GF-D8 (cell line): ENCODE results near the gene PODNL1.
"Not testable (repeated sequence)": the region's sequence is repeated elsewhere in the genome, so short reads cannot be mapped to it uniquely, and the experiment has no call there.

ENCODE experiments used
- DNase-seq: peaks from one replicate; lab custom pipeline; 2025; lab: John Stamatoyannopoulos, UW

The PODNL1 gene

GRCh38 chr19:13938301-13939064 lies at the start of gene PODNL1:
PODNL1 (minus strand) TSS chr19:13938417; CDS start chr19:13938181, 236 bp downstream.
- DNase-seq, result no peak

- DNase-seq, result peak; percentile 77
Observed at GRCh38 chr19:13987101-13987890, 49.1 kb upstream of the PODNL1 start.

GRCh38 chr19:13986348-13986904 lies 48.2 kb upstream of the PODNL1 start:
- peak; percentile 95 for DNase-seq

- no peak for DNase-seq
Observed at GRCh38 chr19:13985771-13986347, 47.6 kb upstream of the PODNL1 start.

GRCh38 chr19:13984875-13985741 lies 46.9 kb upstream of the PODNL1 start:
- DNase-seq, result no peak

GRCh38 chr19:13984186-13984585 lies 46.0 kb upstream of the PODNL1 start:
- no peak for DNase-seq

- no peak for DNase-seq
Observed at GRCh38 chr19:13983213-13983889, 45.1 kb upstream of the PODNL1 start.

- DNase-seq, result no peak
Observed at GRCh38 chr19:13982773-13983172, 44.6 kb upstream of the PODNL1 start.

GRCh38 chr19:13981988-13982501 lies 43.8 kb upstream of the PODNL1 start:
- DNase-seq, result no peak

GRCh38 chr19:13981467-13981866 lies 43.2 kb upstream of the PODNL1 start:
- DNase-seq, result no peak

- DNase-seq, result no peak
Observed at GRCh38 chr19:13981021-13981420, 42.8 kb upstream of the PODNL1 start.

- no peak for DNase-seq
Observed at GRCh38 chr19:13980340-13980739, 42.1 kb upstream of the PODNL1 start.

GRCh38 chr19:13979686-13980085 lies 41.5 kb upstream of the PODNL1 start:
- DNase-seq, result no peak

GRCh38 chr19:13979244-13979615 lies 41.0 kb upstream of the PODNL1 start:
- no peak for DNase-seq

- DNase-seq, result no peak
Observed at GRCh38 chr19:13978351-13979243, 40.4 kb upstream of the PODNL1 start.

GRCh38 chr19:13977803-13978202 lies 39.6 kb upstream of the PODNL1 start:
- DNase-seq, result no peak

GRCh38 chr19:13976446-13976845 lies 38.2 kb upstream of the PODNL1 start:
- DNase-seq, result no peak

GRCh38 chr19:13975870-13976269 lies 37.7 kb upstream of the PODNL1 start:
- DNase-seq, result no peak

- no peak for DNase-seq
Observed at GRCh38 chr19:13974073-13974472, 35.9 kb upstream of the PODNL1 start.

- DNase-seq, result not testable (repeated sequence)
Observed at GRCh38 chr19:13973479-13973878, 35.3 kb upstream of the PODNL1 start.
